ENCODE results near the gene SPRR2F.

SPRR2F gene

GRCh38 chr1:153072806-153073726, 40.2 kb downstream of the SPRR2F start:
- DNase-seq = no peak

- DNase-seq = no peak
Measured at GRCh38 chr1:153071511-153071910, 41.8 kb downstream of the SPRR2F start, which contains the start of gene SPRR2B. Gene SPRR2B (minus strand): TSS chr1:153071611. CDS start chr1:153070839, 772 bp downstream.

- DNase-seq = no peak
Measured at GRCh38 chr1:153070243-153070642, 43.1 kb downstream of the SPRR2F start.
